Mucosa of gallbladder (tissue), 1 donor: Measurements from ENCODE around the gene TRPM2. TPM values are rescaled to one million over a fixed set of nuclear protein-coding genes. Genes with fewer than 3 reads are reported as not detected.
"Not testable (repeated sequence)": the region's sequence is repeated elsewhere in the genome, so short reads cannot be mapped to it uniquely, and the experiment has no call there.

ENCODE experiments used
- DNase-seq: peaks from one replicate; pipeline ENCODE4 v3.0.0-alpha.2; 2020; ENCODE audit warnings: low spot score
- total RNA-seq: library from RNA; stranded (reverse); gene quantifications from one replicate; pipeline ENCODE4 v1.2.1, GENCODE V29; 2021
- donor health status: DM: no; HTN: no; CAD: no.

TRPM2 gene
- total RNA-seq, 1 donor from 2014 or later, result 13.8 TPM

DNA sequence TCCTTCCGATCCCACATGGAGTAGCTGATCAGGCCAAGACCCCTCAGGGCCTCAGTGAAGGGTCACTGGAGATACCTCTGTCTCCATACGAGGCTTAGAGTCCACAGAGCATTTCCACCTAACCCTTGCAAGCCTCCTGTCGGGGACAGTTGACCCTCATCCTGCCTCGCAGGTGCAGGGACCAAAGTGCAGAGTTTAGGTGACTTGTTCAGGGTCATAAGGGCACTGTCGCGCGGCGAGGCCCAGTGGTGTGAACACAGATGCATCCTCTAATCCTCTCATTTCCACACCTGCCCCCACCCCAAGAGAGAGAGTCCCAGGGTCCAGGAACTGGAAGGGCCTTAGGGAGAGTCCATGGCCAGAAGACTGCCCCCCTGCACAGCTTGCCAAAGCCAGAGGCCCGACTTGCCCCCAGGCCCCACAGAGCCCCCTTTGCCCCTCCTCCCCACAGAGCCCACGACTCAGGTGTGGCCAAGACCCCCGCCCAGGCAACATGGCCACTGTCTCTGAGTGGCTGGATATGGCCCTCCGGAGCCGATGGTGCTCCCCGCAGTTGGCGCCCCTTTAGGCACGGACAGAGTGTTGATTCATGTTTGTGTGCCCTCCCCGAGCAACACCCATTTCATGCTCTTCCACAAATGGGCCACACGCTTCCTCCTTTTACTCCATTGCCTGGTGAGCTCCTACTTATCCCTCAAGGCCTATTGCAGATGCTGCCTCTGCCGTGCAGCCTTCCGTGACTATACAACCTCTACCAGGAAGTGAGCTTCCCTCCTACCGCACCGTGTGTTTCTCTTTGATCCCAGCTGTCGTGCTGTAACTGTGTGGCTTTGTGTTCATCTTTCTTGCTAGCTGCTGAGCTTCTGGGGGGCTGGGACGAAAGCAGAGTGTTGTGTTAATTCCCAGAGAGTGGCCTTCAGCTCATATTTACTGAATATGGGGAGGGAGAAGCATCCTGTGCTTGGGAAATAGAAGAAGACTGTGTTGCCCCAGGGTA is 1.7 kb downstream of the TRPM2 start:
- no peak for DNase-seq

DNA sequence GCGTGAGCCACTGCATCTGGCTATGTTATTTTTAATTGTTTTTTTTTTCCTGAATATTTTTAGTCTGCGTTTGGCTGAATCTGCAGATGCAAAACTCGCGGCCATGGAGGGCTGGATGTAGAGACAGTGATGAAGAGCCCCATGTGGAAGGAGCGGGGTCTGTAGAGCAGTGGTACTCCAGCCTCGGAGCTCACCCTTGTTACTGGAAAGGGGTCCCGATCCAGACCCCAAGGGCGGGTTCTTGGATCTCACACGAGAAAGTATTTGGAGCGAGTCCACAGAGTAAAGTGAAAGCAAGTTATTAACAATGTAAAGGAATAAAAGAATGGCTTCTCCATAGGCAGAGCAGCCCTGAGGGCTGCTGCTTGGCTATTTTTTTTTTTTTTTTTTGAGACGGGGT is 2.7 kb downstream of the TRPM2 start:
- DNase-seq, result no peak

DNA sequence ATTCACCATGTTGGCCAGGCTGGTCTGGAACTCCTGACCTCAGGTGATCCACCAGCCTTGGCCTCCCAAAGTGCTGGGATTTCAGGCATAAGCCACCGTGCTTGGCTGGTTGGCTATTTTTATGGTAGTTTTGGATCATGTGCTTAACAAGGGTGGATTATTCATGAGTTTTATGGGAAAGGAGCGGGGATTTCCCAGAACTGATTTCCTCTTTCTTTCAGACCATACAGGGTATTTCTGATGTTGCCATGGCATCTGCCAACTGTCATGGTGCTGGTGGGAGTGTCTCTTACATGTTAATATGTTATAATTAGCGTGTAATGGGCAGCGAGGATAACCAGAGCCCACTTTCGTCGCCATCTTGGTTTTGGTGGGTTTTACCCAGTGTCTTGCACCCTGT is 3.2 kb downstream of the TRPM2 start:
- no peak for DNase-seq

DNA sequence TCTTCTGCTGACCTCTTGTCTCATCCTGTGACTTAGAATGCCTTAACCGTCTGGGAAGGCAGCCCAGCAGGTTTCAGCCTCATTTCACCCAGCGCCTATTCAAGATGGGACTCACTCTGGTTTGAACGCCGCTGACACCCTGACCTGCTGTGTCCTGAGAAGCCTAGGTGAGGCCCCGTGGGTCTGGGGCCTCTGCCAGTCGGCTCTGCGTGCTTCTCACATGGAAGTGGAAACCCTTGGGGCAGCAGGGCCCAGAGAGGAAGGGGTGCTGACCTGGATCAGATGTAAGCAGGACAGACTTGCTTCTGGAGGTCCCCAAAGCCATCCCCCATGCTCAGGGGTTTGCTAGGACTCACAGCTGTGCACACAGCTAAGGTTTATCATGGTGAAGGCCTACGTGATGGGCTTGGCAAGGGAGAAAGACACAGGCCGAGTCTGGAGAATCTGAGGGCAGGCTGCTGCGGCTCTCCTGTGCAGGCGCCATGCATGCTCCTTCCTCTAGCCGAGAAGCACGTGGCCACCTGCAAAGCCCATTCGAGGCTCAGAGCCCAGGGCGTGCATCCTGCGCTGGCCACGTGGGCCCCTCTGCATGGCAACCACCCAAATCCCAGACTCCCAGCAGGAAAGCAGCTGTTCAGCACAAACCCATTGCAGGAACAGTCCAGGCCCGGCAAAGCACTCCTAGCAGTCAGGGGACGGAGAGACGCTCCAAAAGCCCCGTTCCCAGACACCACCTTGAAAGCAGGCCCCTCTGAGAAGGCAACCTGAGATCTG is 3.8 kb downstream of the TRPM2 start:
- DNase-seq, result no peak

DNA sequence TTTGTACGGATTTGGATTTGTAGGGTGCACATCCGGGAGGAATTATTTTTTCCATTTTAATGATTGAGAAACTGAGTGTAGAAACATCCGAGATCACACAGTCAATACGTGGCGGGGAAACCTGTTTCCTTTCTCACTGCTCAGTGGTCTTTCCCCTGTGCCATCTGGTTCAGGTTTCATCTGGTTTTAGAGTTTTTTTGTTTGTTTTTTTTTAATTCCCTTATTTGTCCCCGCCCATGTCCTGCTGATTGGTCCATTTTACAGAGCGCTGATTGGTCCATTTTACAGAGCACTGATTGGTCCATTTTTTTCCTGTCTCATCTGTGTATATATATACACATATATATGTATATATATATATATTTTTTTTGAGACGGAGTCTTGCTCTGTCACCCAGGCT is 6.0 kb downstream of the TRPM2 start:
- DNase-seq, result no peak

DNA sequence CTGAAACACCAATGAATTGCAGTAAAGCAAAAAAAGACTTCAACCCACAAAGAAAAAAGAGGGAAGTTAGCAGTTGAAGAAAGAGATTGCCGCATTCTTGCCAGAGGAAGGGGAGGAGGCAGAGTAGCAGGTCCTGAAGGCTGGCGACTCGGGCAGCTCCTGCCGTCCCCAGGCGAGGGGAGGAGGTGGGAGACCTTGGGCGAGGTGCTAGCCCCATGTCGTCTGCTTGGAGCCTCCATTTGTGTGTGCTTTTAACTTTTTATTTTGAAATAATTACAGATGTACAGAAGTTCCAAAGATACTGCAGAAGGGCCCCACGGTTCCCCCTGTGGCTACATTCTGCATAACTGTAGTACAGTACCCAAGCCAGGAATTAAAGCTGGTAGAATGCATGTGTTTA is 6.7 kb downstream of the TRPM2 start:
- DNase-seq, result no peak

DNA sequence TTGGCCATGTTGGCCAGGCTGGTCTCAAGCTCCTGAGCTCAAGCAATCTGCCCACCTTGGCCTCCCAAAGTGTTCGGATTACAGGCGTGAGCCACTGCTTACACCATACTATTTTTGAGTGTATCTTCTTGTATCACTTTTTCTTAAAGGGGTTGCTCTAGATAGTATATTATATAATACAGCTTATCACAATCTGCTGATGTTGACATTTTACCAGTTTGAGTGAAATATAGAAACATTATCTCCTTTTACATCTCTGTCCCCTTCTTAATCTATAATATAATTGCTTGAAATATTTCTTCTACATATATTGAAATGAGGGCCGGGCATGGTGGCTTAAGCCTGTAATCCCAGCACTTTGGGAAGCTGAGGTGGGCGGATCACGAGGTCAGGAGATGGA is 8.5 kb downstream of the TRPM2 start:
- not testable (repeated sequence) for DNase-seq

DNA sequence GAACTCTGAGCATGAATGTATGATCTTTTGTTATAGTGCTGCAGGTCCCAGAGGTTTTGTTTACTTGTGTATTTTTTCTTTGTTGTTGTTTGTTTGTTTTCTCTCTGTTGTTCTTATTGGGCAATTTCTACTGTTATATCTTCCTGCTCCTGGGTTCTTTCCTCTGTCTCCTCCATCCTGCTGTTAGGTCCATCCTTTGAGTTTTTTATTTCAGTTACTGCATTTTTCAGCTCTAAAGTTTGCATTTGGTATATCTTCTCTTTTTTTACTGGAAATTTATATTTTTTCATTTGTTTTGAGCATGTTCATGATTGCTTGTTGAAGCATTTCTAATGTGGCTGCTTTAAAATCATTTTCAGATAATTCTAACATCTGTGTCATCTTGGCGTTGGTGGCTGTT is 9.9 kb downstream of the TRPM2 start:
- no peak for DNase-seq

DNA sequence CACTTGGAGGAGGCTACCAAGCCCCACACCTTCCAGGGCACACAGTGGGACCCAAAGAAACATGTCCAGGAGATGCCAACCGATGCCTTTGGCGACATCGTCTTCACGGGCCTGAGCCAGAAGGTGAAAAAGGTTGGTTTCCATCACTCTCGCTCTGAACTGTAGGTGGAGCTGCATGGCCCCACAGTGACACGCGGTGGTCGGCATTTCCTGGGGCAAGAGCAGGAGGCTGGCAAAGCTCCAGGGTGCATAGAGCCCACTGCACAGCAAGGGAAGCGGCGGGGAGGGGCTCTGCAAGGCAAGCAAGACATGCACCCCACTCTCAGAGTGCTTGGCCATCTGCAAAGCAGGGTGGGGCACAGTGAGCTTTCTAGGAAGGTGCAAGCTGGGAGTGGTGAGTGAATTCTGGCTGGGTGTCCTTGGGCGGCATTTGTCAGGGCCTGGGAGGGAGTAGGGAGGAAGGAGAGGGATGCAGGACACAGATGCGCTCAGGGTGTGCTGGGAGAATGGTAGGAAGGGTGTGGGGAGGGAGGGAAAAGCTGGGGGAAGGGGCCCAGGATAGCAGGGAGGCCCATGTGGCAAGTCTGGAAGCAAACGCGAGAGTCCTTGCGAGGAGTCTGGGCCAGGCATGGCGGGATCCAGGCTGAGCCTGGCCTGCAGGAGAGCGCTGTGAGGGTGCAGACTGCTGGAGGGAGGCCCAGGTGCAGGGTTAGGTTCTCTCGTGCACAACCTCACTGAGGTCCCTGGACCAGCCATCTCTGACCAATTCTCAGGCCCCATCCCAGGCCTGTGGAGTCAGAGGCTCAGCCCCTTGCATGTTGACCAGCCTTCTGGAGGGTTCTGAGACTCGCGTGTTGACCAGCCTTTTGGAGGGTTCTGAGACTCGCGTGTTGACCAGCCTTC is 11.0 kb downstream of the TRPM2 start:
- no peak for DNase-seq

DNA sequence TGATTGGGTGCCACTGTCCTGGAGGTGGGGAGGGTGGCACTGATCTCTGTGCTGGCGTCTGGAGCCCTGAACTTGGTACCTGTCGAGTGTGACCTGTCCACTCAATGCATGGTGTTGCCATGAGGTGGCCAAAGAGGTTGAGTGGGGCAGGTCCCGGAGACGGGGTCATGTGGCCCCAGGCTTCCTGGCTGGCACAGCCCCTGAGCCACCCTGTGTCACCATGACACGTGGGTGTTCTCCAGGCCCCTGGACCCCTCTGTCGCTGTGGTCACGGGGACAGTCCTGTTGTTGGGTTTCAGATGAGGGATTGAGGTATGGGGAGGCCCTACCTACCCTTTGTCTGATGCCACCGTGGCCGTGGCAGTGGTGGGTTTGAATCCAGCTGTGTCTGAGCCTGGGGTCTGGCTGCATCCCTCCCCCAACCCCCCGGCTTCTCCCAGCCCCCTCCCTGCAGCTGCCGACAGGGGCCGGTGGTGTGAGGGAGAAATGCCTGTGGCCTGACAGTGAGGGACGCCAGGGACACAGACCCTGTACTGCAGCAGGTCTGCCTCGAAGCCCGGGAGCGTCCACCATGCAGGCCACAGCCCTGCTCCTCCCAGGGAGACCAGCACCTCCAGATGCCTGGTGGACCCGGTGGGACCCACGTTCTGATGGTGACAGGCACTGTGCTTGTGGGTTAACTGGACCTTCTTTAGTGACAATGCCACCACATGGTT is 12.0 kb downstream of the TRPM2 start:
- DNase-seq, result no peak

DNA sequence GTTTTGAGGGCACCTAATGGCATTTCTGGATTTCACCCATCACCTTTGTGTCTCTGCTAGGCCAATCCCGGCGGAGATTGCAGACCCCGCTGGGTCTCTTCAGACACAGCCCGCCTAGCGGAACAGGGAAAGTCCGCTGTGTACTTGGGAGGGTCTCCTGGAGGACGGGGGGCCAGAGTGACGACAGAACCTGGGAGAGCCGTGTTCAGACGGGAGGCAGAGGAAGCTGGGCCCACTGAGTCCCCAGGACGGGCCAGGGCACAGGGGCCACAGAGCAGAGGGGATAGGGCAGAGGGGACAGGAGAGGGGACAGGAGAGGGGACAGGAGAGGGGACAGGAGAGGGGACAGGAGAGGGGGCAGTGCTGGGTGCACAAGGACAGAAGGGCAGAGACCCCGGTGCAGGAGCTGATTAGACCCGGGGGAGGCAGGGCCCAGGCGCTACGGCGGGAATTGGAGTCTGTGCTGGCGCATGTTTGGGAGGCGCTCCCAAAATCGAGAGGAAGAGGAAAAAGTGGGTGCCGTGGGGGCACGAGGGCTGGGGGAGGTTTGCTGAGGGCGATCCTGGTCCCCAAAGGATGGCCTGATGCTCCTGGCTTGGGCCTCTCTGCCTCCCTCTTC is 12.7 kb downstream of the TRPM2 start:
- DNase-seq, result no peak

DNA sequence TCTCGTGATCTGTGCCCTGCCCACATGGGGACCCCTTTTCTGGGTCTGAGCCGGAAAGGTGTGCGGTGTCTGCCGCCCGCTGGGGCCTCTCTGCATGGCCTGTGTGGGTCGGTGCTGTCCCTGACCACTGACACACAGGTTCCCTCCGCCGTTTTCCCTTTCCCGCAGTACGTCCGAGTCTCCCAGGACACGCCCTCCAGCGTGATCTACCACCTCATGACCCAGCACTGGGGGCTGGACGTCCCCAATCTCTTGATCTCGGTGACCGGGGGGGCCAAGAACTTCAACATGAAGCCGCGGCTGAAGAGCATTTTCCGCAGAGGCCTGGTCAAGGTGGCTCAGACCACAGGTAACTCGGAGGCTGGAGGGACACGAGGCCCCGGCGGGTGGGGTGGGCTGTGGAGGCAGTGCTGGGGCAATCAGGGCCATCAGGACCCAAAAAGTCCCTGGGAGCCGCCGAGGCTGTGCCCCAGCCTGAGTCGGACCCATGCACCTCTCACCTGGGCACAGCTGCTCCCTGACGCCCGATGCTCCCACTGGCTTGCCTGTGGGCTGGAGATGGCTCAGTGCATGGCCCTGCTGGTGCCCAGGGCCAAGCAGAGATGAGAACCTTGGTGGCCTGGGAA is 13.3 kb downstream of the TRPM2 start:
- no peak for DNase-seq

DNA sequence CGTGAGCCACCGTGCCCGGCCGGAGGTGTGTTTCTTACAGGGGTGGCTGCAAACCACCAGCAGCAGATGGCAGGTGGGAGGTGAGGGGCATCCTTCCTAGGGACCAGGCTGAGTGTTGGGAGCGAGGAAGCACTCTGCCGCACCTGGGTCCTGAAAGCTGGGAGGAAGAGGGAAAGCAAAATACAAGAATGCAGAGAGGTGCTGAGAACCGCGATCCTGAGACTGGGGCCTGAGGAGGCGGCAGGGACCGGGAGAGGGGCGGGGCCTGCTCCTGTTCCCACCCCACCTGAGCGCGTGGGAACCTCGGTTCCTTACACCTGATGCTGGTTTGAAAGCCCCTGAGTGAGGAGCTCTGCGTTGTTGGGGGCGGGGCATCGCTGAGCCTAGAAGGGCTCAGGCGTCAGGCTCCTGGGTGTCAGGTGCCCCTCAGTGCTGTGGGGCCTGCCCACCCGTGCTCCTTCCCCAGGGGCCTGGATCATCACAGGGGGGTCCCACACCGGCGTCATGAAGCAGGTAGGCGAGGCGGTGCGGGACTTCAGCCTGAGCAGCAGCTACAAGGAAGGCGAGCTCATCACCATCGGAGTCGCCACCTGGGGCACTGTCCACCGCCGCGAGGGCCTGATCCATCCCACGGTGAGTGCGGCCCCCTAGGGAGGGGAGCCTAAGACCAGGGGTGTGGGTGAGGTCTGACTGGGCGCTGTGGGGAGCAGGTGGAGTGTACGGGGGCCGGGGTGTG is 15.5 kb downstream of the TRPM2 start:
- DNase-seq, result no peak

DNA sequence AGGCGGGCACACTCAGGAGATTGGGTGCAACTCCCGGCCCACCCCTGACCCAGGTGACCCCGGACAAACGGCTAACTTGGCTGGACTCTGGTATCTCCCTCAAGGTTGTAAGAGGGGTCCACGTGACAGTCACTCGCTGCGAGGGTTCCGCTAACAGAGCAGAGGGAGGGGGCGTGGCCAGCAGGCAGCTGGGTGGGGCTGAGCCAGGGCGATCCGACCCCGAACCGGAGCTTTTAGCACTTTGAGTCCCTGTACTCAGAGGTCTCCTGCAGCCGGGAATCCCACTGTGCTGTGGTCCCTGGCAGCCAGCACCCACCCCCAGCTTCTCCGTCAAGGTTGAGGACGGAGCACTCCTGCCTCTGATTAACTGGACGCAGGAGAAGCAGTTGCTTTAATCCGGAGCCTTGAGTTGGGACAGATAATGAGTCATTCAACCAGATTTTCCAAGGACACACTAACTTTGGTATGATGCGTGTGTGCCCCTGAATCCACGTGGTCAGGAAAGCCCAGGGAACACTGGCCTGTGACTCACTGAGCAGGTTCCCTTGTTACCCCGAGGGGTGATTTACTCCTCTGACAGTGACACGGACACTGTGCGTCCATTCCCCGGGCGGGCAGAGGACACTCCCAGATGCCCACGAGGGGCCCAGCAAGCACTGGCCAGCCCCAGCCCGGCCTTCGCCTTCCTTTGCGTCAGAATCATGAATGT is 16.8 kb downstream of the TRPM2 start:
- no peak for DNase-seq

DNA sequence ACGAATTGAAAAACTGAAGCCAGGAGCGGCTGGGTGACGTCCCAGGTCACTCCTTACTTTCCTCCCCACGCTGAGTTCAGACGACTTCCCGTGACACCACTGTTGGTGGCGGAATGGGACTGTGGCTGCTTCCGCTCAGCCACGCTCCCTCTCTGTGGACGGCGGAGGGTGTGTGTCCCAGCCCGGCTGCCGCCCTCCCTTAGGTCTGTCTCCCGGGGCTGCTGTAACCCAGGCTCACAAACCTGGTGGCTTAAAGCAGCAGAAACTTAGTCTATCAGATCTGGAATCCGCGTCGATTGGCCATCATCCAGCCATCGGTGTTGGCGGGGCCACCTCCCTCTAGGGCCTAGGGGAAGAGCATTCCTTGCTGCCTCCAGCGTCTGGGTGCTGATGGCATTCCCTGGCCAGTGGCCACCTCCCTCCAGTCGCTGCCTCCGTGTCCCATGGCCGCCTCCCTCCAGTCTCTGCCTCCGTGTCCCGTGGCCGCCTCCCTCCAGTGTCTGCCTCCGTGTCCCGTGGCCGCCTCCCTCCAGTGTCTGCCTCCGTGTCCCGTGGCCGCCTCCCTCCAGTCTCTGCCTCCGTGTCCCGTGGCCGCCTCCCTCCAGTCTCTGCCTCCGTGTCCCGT is 17.5 kb downstream of the TRPM2 start:
- DNase-seq, result no peak

DNA sequence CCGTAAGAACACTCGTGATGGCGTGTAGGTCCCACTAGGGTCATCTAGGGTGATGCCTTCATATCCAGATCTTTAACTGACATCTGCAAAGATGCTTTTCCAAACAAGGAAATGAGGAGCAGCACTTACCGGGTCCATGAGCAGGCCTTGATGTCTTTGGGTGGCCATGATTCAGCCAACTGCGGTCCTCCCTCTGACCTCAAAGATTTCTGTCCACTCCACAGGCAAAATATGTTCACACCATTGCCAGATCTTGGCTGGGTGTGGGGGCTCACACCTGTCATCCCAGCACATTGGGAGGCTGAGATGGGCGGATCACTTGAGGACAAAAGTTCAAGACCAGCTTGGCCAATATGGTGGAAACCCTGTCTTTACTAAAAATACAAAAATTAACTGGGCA is 18.2 kb downstream of the TRPM2 start:
- no peak for DNase-seq

DNA sequence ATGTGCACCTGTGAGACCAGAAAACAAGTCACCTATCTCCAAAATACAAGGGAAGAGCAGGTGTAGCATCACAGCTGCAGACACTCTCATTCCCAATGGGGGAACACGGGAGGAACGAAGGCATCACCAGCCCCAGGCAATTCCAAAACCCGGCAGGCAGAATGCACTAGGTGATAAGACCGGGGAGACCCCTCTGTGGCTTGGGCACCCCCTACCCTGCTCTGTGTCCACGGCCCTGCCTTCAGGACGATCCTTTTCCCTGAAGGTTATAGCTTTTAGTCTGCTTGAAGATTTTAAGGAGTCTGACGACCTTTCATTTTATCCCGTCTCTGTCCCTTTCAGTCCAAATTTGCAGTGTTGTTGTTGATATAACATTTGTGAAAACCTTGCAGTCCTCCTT is 19.2 kb downstream of the TRPM2 start:
- no peak for DNase-seq

DNA sequence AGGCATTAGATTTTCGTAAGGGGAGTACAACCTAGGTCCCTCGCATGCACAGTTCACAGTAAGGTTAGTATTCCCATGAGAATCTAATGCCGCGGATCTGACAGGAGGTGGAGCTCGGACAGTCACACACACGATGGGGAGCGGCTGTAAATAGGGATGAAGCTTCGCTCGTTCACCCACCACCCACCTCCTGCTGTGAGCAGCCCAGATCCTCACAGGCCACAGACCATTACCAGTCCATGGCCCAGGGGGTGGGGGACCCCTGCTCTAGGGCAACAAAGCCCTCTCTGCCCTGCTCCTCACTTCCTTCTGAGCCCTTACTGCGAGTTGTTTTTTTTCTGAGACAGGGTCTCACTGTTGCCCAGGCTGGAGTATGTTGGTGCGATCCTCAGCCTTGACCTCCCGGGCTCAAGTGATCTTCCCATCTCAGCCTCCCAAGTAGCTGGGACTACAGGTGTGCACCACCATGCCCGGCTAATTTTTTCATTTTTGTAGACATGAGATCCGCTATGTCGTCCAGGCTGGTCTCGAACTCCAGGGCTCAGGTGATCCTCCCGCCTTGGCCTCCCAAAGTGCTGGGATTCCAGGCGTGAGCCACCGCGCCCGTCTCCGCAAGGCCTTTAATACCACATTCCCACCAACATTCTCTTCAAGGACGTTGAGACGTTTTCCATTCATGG is 21.3 kb downstream of the TRPM2 start:
- DNase-seq, result no peak
